IMR-90 (cell line): ENCODE data around the gene AMN. TPM values are rescaled to one million over a fixed set of nuclear protein-coding genes. Genes with fewer than 3 reads are reported as not detected.
A peak's percentile ranks its signal among the peaks of the same experiment; 100 is the strongest.

Experiments
- ATAC-seq: fragments of 200-7000 bp; cut with Tn5 transposase; 2 replicates; pipeline ENCODE4 v1.9.1; 2020; ENCODE audit warnings: low read depth, mild to moderate bottlenecking, moderate library complexity
- BruUV-seq: library from RNA; stranded (reverse); fragments of 400-500 nt; replicated peaks from 2 replicates; lab custom pipeline; 2021; lab: Mats Ljungman, UMichigan
- CTCF ChIA-PET: fragments of 300-600 bp; formaldehyde crosslinking; extraction: SDS; loops from one replicate; lab custom pipeline; 2021; ENCODE audit warnings: antibody characterized with exemption; lab: Yijun Ruan, JAX
- POLR2A ChIA-PET: fragments of 300-600 bp; sonication (Branson Sonifier 250); formaldehyde crosslinking; loops from one replicate; lab custom pipeline; 2022; ENCODE audit warnings: antibody characterized with exemption; ENCODE audit not compliant: unreplicated experiment; lab: Charles Lee
- DNase-seq: peaks from one replicate; pipeline ENCODE4 v3.0.0; 2013
- H2AFZ ChIP-seq: replicated peaks from 2 replicates; pipeline ENCODE3; 2013; ENCODE audit warnings: low read length, mild to moderate bottlenecking; ENCODE audit not compliant: poor library complexity
- H2AK5ac ChIP-seq: 2 replicates; pipeline ENCODE4 v1.6.1; 2013; ENCODE audit warnings: low read depth, low read length, inconsistent platforms
- H2AK9ac ChIP-seq: replicated peaks from 2 replicates; pipeline ENCODE3; 2013; ENCODE audit warnings: mild to moderate bottlenecking, low read depth, low read length, moderate library complexity; ENCODE audit not compliant: poor library complexity
- H2BK120ac ChIP-seq: 2 replicates; pipeline ENCODE4 v1.6.1; 2013; ENCODE audit warnings: low read depth, low read length, inconsistent platforms
- H2BK15ac ChIP-seq: 3 replicates; pipeline ENCODE4 v1.6.1; 2013; ENCODE audit warnings: low read depth, low read length, inconsistent platforms
- H2BK20ac ChIP-seq: 2 replicates; pipeline ENCODE4 v1.6.1; 2013; ENCODE audit warnings: low read depth, mild to moderate bottlenecking, inconsistent platforms, low read length, moderate library complexity
- H2BK5ac ChIP-seq: 2 replicates; pipeline ENCODE4 v1.6.1; 2013; ENCODE audit warnings: mild to moderate bottlenecking, low read depth, low read length, inconsistent platforms; ENCODE audit not compliant: poor library complexity, severe bottlenecking
- H3K14ac ChIP-seq: replicated peaks from 2 replicates; pipeline ENCODE4 v1.6.1; 2013; ENCODE audit warnings: low read depth, low read length, inconsistent platforms
- H3K18ac ChIP-seq: 2 replicates; pipeline ENCODE4 v1.6.1; 2013; ENCODE audit warnings: low read depth, low read length, control low read depth
- H3K23ac ChIP-seq: 2 replicates; pipeline ENCODE4 v1.6.1; 2013; ENCODE audit warnings: low read depth, low read length, inconsistent platforms
- H3K27ac ChIP-seq: 2 replicates; pipeline ENCODE4 v1.5.1; 2013; ENCODE audit warnings: mild to moderate bottlenecking, control low read depth, low read length; ENCODE audit not compliant: insufficient read depth
- H3K27me3 ChIP-seq: 2 replicates; pipeline ENCODE4 v1.6.1; 2013; ENCODE audit warnings: low read length; ENCODE audit not compliant: control insufficient read depth, insufficient read depth
- H3K36me3 ChIP-seq: 2 replicates; pipeline ENCODE4 v1.6.1; 2013; ENCODE audit warnings: low read length, mixed read lengths; ENCODE audit not compliant: control insufficient read depth, insufficient read depth
- H3K4ac ChIP-seq: 2 replicates; pipeline ENCODE4 v1.6.1; 2013; ENCODE audit warnings: low read depth, low read length, inconsistent platforms
- H3K4me1 ChIP-seq: 2 replicates; pipeline ENCODE4 v1.6.1; 2013; ENCODE audit warnings: low read length, mixed read lengths; ENCODE audit not compliant: control insufficient read depth, insufficient read depth
- H3K4me2 ChIP-seq: 2 replicates; pipeline ENCODE4 v1.6.1; 2013; ENCODE audit warnings: low read depth, mild to moderate bottlenecking, control low read depth, low read length, moderate library complexity
- H3K4me3 ChIP-seq: 2 replicates; pipeline ENCODE4 v1.5.1; 2013; ENCODE audit warnings: low read depth, mild to moderate bottlenecking, control low read depth, low read length, moderate library complexity; ENCODE audit not compliant: insufficient read depth
- H3K56ac ChIP-seq: 2 replicates; pipeline ENCODE4 v1.6.1; 2013; ENCODE audit warnings: low read length, inconsistent platforms; ENCODE audit not compliant: insufficient read depth; ENCODE audit errors: extremely low read depth
- H3K79me1 ChIP-seq, 2 experiments: 2 replicates each; pipeline ENCODE4 v1.6.1; 2013; ENCODE audit warnings: low read length in 2 of 2, inconsistent platforms in 1 of 2, low read depth in 1 of 2
- H3K9ac ChIP-seq: 2 replicates; pipeline ENCODE4 v1.6.1; 2013; ENCODE audit warnings: low read depth, low read length, control low read depth
- H3K9me1 ChIP-seq: 2 replicates; pipeline ENCODE4 v1.6.1; 2013; ENCODE audit warnings: low read length, inconsistent platforms; ENCODE audit not compliant: insufficient read depth
- H3K9me3 ChIP-seq: 2 replicates; pipeline ENCODE4 v1.6.1; 2013; ENCODE audit warnings: low read length; ENCODE audit not compliant: control insufficient read depth, insufficient read depth
- H4K20me1 ChIP-seq: 2 replicates; pipeline ENCODE4 v1.6.1; 2013; ENCODE audit warnings: low read length, inconsistent platforms; ENCODE audit not compliant: insufficient read depth
- H4K5ac ChIP-seq: 2 replicates; pipeline ENCODE4 v1.6.1; 2013; ENCODE audit warnings: mild to moderate bottlenecking, low read depth, low read length, control low read depth
- H4K8ac ChIP-seq, 2 experiments: 2 replicates each; pipeline ENCODE4 v1.6.1; 2013; ENCODE audit warnings: low read depth in 2 of 2, low read length in 2 of 2, control low read depth in 1 of 2, inconsistent platforms in 1 of 2
- H4K91ac ChIP-seq: 2 replicates; pipeline ENCODE4 v1.6.1; 2013; ENCODE audit warnings: low read depth, low read length, inconsistent platforms; ENCODE audit not compliant: insufficient read depth
- BHLHE40 ChIP-seq: fragments of 150-350 bp; IDR thresholded peaks from 2 replicates; pipeline ENCODE4 v1.6.1; 2016; ENCODE audit warnings: mild to moderate bottlenecking, low read depth, low read length
- CEBPB ChIP-seq: IDR thresholded peaks from 2 replicates; pipeline ENCODE4 v1.6.1; 2012; ENCODE audit warnings: low read depth, low read length, improper control_type of control experiment
- CHD1 ChIP-seq: IDR thresholded peaks from 2 replicates; pipeline ENCODE4 v1.6.1; 2012; ENCODE audit warnings: low read depth, low read length, improper control_type of control experiment
- FOS ChIP-seq: fragments of 150-350 bp; IDR thresholded peaks from 2 replicates; pipeline ENCODE4 v1.6.1; 2016; ENCODE audit warnings: low read depth, low read length
- MAFK ChIP-seq: IDR thresholded peaks from 2 replicates; pipeline ENCODE4 v1.6.1; 2012; ENCODE audit warnings: low read depth, low read length, improper control_type of control experiment
- MAZ ChIP-seq: IDR thresholded peaks from 2 replicates; pipeline ENCODE4 v1.6.1; 2012; ENCODE audit warnings: low read depth, mild to moderate bottlenecking, low read length, improper control_type of control experiment, moderate library complexity, borderline replicate concordance
- NFE2L2 ChIP-seq: fragments of 150-350 bp; IDR thresholded peaks from 2 replicates; pipeline ENCODE4 v1.6.1; 2016; ENCODE audit warnings: low read depth, mild to moderate bottlenecking, low read length
- POLR2A ChIP-seq: IDR thresholded peaks from 2 replicates; pipeline ENCODE4 v1.6.1; 2012; ENCODE audit warnings: mild to moderate bottlenecking, low read depth, low read length
- RAD21 ChIP-seq: IDR thresholded peaks from 2 replicates; pipeline ENCODE4 v1.6.1; 2012; ENCODE audit warnings: low read length, improper control_type of control experiment
- RCOR1 ChIP-seq: IDR thresholded peaks from 2 replicates; pipeline ENCODE4 v1.6.1; 2012; ENCODE audit warnings: mild to moderate bottlenecking, low read length, improper control_type of control experiment; ENCODE audit not compliant: insufficient replicate concordance
- RFX5 ChIP-seq: IDR thresholded peaks from 2 replicates; pipeline ENCODE4 v1.8.0; 2012; ENCODE audit warnings: low read depth, mild to moderate bottlenecking, low read length, moderate library complexity
- SMC3 ChIP-seq: fragments of 150-350 bp; IDR thresholded peaks from 2 replicates; pipeline ENCODE4 v1.6.1; 2016; ENCODE audit warnings: low read depth, mild to moderate bottlenecking, antibody characterized with exemption, low read length, moderate library complexity
- USF2 ChIP-seq: fragments of 150-350 bp; IDR thresholded peaks from 2 replicates; pipeline ENCODE4 v1.6.1; 2017; ENCODE audit warnings: mild to moderate bottlenecking, antibody characterized with exemption, low read length, low read depth
- WGBS, 2 experiments: methylation state at CpG; one replicate each; pipeline versions ENCODE4 v1.1.5 to v1.1.7; 2013; ENCODE audit warnings: missing lambda C conversion rate in 2 of 2; ENCODE audit not compliant: insufficient read length in 1 of 2; ENCODE audit errors: extremely low coverage in 2 of 2; 5-methylcytosine and 5-hydroxymethylcytosine counted together
- dilution Hi-C: fragments of 300-500 bp; cut with HindIII; formaldehyde crosslinking; loops from one replicate; pipeline ENCODE4 v1.14.3; 2018; ENCODE audit warnings: low sequenced_read_pairs; ENCODE audit not compliant: unreplicated experiment
- in situ Hi-C: fragments of 300-500 bp; cut with MboI; formaldehyde crosslinking; loops from 3 replicates; pipeline ENCODE4 v1.14.3; 2019; ENCODE audit warnings: low sequenced_read_pairs, inconsistent platforms, mixed read lengths
- intact Hi-C: fragments of 100-400 bp; cut with micrococcal nuclease; formaldehyde crosslinking; loops from 2 replicates; pipeline ENCODE4 v1.10.0; 2022
- polyA plus RNA-seq, 3 experiments: library from polyadenylated mRNA; depleted of rRNA; stranded (reverse); fragments of >200 nt; gene quantifications; 2 replicates each; pipeline ENCODE4 v1.2.3, GENCODE V29; 2012; ENCODE audit warnings: low replicate concordance in 1 of 3
- total RNA-seq: library from RNA; depleted of rRNA; stranded (reverse); fragments of >200 nt; gene quantifications from 2 replicates; pipeline ENCODE4 v1.2.3, GENCODE V29; 2012
- TF ChIP-seq, protein P1 (sequence below): fragments of 150-350 bp; IDR thresholded peaks from 2 replicates; pipeline ENCODE4 v1.6.1; 2016; ENCODE audit warnings: low read depth, mild to moderate bottlenecking, low read length, moderate library complexity, borderline replicate concordance
- TF ChIP-seq, protein P2 (sequence below): conservative IDR thresholded peaks from 2 replicates; pipeline ENCODE4 v1.5.1; 2012; ENCODE audit warnings: mild to moderate bottlenecking, low read depth, low read length, improper control_type of control experiment

Gene AMN
- total and polyA plus RNA-seq, 2 of the 4 experiments (the other 2 are of a cell fraction), result under 0.01 to 0.24 TPM

GRCh38 chr14:102958461-102958860 is 36.0 kb downstream of the AMN start:
- Histone ChIP-seq H4K91ac (no peak overlapping the region), H3K4me1 (no peaks in the 10 kb centered on the region), H3K18ac (no peak overlapping the region), H3K23ac (no peak overlapping the region), H2BK15ac (no peak overlapping the region), H3K4me2 (no peak overlapping the region), H3K9me1 (no peaks in the 10 kb centered on the region), H3K27me3 (no peaks in the 10 kb centered on the region), H2AFZ (no peak overlapping the region), H3K9ac (no peak overlapping the region), H2BK120ac (no peak overlapping the region), H3K27ac (no peak overlapping the region), H3K79me1 (peaks cover 0 to 7% of the 10 kb centered on the region in 2 experiments; a peak in 2 of 4 replicates), H4K5ac (no peak overlapping the region), H4K20me1 (0 out of 2 replicates have a peak, but pooled peaks cover 4% of the 10 kb centered on the region), H3K4ac (no peak overlapping the region), H2BK20ac (no peak overlapping the region), H3K36me3 (peaks cover 57% of the 10 kb centered on the region), H4K8ac (no peak overlapping the region), H2AK5ac (no peak overlapping the region), H3K56ac (no peak overlapping the region), H3K9me3 (no peaks in the 10 kb centered on the region), H3K14ac (no peak overlapping the region), H2AK9ac (peak overlapping the region; percentile 37), H2BK5ac (no peak overlapping the region), H3K4me3 (no peak overlapping the region)
- no CpG with 5 or more reads among the region's 10 CpGs for WGBS, 2 experiments
- POLR2A ChIA-PET, result no interaction called here
- DNase-seq (no peak), ATAC-seq (no peak)
- dilution Hi-C loops, result no loop called here
- intact Hi-C loops, result no loop called here
- in situ Hi-C loops, result no loop called here
- BruUV-seq, result no TSS peak
- CTCF ChIA-PET, result no interaction called here
- TF ChIP-seq CHD1 (no peak), NFE2L2 (no peak), RFX5 (no peak), FOS (no peak), MAFK (no peak), SMC3 (no peak), MAZ (no peak), RAD21 (no peak), CEBPB (no peak), BHLHE40 (no peak), POLR2A (no peak), RCOR1 (no peak), USF2 (no peak)
- TF ChIP-seq, protein P1, sequence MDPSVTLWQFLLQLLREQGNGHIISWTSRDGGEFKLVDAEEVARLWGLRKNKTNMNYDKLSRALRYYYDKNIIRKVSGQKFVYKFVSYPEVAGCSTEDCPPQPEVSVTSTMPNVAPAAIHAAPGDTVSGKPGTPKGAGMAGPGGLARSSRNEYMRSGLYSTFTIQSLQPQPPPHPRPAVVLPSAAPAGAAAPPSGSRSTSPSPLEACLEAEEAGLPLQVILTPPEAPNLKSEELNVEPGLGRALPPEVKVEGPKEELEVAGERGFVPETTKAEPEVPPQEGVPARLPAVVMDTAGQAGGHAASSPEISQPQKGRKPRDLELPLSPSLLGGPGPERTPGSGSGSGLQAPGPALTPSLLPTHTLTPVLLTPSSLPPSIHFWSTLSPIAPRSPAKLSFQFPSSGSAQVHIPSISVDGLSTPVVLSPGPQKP, result no peak
- TF ChIP-seq, protein P2, sequence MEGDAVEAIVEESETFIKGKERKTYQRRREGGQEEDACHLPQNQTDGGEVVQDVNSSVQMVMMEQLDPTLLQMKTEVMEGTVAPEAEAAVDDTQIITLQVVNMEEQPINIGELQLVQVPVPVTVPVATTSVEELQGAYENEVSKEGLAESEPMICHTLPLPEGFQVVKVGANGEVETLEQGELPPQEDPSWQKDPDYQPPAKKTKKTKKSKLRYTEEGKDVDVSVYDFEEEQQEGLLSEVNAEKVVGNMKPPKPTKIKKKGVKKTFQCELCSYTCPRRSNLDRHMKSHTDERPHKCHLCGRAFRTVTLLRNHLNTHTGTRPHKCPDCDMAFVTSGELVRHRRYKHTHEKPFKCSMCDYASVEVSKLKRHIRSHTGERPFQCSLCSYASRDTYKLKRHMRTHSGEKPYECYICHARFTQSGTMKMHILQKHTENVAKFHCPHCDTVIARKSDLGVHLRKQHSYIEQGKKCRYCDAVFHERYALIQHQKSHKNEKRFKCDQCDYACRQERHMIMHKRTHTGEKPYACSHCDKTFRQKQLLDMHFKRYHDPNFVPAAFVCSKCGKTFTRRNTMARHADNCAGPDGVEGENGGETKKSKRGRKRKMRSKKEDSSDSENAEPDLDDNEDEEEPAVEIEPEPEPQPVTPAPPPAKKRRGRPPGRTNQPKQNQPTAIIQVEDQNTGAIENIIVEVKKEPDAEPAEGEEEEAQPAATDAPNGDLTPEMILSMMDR, result no peak
